Measurements from ENCODE around the gene IGSF21.
"Not testable (repeated sequence)": the region's sequence is repeated elsewhere in the genome, so short reads cannot be mapped to it uniquely, and the experiment has no call there.

Gene IGSF21

DNA sequence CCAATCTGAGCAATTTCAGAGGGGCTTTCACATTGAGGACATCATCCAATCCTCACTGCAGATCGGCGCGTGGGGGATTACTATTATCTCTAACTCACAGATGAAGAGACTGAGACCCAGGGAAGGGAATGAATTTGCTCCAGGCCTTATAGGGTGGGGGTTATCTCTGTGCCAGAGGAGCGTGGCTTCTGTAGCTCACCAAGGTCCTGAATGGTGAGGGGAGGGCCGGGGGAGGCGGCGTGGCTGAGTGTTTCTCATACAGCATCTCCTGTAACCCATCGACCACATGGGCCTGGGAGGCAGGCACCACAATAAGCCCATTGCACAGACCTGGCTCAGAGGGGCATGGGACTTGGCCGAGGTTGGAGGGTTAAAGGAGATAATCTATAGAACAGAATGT is 230.2 kb downstream of the IGSF21 start:
- no peak for DNase-seq

DNA sequence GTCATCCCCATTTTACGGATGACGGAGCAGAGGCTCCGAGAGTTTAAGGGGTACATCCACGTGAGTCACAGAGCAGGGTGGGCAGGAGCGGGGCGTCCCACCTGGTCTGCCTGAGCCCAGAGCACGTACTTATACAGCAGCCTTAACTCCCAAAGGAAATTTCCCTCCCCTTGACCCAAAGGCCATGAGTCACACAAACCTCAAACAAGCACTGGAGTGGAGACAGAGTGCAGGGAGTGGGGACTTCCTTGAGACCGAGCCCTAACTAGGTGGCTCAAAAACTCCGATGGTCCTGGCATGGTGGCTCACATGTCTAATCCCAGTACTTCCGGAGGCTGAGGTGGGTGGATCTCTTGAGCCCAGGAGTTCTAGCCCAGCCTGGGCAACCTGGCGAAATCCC is 231.6 kb downstream of the IGSF21 start:
- no peak for DNase-seq

DNA sequence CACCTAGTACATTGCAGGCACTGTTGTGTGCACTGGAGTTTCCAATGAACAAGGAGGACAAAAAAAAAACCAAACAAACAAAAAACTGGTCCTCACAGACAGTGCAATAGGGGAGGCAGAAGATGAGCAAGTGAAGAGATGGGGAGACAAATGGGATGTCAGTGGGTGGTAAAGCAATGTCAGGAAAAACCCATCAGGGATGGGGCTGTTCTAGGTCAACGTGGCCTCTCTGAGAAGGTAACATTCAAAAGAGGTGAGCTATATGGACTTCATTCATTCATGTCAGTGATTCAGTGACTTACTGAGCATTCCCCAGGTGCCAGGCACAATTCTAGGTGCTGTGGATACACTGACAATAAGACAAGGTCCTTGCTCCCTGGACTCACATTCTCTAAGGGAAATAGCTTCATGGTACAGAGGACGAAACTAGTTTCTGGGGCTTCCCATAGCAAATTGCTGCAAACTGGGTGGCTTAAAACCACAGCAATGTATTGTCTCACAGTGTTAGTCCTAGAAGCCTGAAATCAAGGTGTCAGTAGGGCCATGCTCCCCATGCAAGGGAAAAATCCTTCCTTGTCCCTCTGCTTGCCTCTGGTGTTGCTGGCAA is 232.7 kb downstream of the IGSF21 start:
- no peak for DNase-seq

DNA sequence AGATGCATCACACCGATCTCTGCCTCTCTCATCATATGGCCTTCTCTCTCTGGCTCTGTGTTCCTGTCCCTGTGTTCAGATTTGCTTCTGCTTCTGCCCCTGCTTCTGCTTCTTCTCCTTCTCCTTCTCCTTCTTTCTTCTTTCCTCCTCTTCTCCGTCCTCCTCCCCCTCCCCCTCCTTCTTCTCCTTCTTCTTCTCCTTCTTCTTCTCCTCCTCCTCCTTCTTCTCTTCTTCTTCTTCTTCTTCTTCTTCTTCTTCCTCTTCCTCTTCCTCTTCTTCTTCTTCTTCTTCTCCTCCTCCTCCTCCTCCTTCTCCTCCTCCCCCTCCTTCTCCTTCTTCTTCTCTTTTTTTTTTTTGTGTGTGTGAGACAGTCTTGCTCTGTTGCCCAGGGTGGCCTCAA is 233.2 kb downstream of the IGSF21 start:
- no peak for DNase-seq

DNA sequence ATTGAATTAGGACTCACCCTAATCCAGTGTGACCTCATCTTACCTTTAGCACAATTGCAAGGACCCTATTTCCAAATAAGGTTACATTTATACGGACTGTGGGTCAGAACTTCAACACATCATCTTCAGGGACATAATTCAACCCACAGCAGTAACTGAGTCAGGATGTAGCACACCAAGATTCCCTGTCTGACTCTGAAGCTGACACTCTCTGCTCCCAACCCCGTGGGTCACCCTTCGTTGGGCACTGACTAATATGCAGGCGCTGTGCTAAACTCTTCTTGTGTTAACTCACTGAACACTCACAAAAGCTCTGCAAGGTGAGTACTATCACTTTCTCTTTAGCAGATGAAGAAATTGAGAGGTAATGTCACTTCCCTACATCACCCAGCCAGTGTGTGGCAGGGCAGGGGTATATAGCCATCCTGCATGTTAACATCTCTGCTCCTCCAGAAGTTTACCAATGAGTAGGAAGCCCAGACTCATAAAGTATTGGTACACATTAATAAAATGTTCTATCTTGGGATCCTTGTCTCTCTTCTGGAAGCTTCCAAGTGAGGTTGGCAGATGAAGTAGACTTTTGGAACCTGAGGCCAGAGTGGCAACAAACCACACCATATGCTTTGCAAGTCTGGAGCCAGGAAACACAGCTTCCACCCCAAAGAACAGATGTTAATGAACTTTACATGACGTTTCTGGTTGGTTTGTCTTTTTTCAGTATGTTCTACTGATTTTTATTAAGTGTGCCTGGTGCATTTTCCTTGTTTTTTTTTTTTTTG is 233.9 kb downstream of the IGSF21 start:
- no peak for DNase-seq

DNA sequence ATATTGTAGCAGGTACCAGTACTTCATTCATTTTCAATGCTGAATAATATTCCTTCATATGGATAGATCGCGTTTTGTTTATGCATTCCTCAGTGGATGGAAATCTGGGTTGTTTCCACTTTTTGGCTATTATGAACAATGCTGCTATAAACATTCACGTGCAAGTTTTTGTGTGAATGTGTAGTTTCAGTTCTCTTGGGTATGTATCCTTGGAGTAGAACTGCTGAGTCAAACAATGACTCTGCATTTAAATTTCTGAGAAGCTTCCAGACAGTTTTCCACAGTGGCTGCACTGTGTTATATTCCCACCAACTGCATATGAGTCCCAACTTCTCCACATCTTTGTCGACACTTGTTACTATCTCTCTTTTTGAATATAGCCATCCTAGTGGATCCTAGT is 235.1 kb downstream of the IGSF21 start:
- DNase-seq, result no peak

DNA sequence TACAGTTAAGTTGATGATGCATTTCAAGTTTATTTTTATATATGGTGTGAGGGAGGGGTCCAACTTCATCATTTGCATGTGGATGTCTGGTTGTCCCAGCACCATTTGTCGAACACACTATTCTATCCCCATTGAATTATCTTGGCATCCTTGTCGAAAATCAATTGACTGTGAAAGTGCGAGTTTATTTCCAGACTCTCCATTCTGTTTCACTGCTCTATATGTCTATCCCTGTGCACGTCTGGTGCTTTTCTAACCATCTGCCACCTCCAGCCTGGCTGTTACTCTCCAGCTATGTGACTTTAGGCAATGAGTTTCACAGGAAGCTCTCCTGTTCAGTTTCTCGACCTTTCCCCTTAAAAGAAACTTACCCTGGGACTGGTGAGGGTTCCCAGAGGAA is 236.0 kb downstream of the IGSF21 start:
- no peak for DNase-seq

DNA sequence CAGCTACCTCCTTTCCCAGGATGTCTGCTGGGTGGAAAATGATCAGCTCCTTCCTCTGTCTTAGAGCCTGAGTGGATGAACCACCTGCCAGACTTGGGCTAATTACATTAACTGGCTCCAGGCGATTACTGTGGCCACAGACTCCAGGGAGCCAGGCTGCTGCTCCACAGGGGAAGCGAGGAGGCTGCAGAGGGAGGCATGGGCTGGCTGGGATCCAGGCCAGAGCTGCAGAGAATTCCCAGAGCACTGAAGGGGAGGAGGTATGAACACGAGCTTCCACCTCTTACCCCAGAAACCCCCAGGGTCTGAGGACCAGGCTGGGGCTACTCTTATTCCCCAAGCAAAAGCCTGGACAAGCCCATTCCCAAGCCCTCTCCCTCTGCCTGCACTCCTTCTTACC is 237.2 kb downstream of the IGSF21 start:
- no peak for DNase-seq

DNA sequence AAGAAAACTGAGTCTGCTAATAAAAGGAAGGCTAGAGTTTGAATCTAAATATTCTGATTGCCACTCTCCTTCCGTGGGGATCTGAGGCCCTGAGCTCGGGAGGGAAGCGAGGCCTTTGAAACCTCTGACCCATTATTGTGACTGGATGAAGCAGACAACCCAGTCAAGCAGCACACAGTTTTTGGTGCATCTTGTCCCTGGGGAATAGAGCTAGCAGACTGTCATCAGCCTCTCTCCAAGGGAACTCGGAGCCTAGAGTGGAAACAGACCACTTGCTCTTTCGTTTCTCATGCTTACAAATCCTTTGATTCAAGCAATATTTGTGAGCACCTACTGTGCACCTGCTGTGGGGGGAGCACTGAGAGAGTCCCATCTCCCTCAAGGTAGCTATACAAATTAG is 240.0 kb downstream of the IGSF21 start:
- DNase-seq, result no peak

DNA sequence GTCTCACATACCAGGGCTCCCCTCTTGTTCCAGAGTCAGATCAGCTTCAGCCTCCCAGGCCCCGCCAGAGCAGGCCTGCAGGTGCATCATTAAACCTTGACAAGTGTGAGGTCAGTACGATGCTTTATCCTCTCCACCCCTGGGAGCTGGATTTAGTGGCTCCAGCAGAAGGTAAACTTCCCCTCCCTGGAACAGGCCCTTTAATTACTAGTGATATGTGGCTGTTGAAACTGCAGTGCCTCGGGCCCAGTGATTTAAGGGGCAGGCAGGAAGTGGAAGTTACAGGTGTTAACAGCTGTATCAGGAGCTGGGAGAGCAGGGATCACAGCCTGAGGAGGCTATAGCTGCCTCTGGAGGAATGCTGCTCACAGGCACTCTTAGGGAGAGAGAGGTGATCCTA is 240.8 kb downstream of the IGSF21 start:
- DNase-seq, result no peak

DNA sequence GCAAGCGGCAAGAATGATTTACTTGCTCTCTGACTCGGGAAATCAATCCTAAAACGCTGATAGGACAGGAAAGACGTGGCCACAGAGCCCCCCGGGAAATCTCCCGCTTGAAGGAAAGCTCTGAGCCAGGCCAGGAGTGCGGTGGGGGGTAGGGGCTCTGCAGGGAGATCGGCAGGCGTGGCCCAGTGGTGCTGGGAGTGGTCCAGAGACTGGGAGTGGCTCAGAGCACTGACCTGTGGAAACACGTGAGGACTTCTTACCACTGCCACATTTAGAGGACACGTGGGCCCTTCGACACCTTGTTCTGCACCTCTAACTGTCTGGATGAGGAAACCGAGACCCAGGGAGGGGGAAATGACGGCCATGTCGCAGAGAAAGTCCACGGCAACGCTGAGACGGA is 243.1 kb downstream of the IGSF21 start:
- DNase-seq, result no peak

DNA sequence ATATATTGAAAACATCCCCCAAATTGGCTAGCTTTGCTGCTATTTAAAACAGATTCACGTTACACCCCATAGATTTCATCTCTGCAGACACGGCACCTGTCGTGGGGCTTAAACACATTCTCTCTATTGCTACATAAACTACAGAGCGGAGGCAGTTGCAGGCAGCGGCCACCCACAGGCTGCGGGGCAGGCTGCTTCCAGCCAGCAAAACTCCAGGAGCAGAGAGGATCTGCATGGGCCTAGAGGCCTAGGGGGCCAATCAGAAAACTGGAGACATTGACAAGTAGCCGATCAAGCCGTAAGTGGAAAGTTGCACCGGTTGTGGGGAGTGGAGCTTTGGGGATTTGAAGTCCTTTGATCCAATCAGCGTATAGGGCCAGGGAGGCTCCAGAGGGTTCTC is 244.1 kb downstream of the IGSF21 start:
- no peak for DNase-seq

DNA sequence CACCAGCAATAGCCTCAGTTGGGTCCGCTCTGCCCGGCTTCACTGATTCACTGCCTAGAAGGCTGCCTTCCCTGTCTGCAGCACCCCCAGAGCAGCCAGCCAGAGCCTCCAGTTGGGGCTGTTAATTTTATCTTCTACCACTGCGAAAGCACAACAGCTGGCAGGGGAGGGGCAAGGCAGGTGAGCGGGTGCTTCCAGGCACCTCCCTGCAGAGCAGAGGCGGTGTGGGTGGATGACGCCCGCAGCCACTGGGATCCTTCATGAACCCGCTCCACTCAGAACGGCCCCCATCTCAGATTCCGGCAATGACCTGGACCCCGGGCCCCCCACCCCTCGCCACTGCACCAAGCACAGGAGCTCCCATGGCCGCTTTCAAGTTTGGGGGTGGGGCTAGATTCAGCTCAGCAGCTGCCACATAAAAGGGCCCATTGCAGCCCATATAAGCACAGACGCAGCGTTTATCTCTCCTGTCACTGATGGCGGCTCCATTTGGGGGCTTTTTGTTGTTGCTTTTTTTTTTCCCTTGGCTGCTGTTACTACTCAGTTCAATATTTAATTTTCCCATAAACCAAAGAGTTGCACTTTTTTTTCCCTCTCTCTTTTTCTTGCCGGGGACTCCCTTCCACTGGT is 245.2 kb downstream of the IGSF21 start:
- no peak for DNase-seq

DNA sequence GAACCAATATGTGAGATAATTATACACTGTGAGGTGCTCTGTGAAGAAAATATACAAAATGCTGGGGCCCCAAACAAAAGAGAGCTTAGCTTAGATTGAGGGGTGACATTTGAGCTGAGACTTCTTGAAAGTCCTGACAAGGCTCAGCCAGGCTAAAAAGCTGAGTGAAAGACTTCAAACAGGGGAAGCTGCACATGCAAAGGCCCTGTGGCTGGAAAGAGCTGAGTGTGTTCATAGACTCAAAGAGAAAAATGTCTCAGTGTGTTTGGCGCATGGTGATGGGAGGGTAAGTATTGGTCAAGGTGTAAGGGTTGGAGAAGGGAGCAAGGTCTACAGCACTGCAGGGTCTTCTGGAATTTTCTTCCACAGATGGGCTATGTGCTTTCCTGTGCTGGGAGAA is 245.9 kb downstream of the IGSF21 start:
- no peak for DNase-seq

DNA sequence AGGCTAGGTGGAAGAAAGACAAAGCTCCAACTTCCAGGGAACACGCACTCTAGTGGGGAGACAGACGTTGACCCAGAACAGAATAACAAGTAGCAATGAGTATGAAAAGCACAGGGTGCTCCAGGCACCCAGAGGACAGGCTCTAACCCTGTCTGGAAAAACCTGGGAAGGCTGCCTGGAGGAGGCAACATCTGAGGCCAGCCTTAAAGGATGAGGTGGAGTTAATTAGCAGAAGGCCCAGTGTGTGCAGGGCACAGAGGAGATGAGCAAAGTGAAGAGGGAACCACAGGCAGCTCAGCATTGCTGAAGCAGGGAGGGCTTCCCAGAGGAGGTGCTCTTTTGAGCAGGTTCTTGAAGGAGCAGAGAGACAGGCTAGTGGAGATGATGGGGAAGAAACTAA is 246.4 kb downstream of the IGSF21 start:
- DNase-seq, result no peak

DNA sequence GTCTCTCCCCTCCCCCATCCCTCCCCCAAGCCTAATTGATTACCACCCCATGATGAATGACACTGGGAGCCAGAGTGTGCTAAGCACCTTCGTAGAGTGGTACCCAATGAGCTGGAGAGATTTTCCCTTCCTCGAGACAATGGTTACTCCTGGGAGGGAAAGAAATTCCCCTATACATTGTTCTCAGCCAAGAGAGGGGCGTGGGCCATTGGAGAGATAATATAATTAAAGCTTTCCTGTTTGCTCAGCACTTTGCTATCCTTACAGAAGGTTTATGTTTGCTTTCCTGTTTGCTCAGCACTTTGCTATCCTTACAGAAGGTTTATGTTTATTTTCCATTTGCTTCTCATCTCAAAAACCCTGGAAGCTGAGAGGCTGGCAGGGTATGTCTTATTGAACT is 247.0 kb downstream of the IGSF21 start:
- no peak for DNase-seq

DNA sequence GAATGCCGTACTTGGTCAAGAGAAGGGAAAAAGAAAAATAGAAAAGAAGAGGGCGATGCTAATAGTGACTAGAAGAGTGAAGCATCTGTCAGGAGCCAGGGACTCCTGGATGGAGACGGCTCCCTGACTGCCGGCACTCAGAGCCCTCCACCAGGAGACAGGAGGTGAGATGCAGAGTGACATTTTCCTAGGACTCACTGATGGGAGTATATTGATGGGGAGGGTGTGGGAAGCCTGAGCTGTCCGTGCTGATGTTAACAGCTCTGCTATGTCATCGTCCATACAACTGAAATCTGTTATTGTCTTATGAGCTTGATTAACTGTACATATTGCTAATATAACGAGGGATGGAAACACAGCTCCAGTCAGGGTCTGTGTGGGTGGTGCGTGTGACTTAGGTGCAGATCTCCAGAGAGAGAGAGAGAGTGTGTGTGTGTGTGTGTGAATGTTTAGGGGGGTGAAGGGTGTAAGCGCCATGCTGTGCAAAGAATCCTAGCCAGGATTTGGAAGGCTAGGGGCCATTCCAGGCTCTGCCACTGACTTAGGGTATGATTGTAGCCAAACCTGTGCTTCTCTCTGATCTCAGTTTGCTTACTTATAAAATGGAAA is 250.1 kb downstream of the IGSF21 start:
- DNase-seq, result no peak

DNA sequence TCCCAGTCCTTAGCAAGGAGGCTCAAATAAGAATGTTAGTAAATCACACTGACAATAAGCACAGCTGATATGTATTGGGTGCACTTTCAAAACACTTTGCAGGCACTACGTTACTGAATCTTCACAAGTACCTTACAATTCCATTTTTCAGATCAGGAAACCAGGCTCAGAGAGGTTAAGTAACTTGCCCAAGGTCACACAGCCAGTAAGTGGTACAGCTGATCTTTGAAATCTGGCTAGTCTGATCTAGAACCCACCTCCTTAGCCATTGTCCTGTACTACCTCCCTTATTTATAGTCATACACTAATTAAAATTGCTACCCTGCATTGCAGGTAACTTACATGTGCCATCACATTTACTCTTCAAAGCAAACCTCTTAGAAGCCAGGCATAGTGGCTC is 251.0 kb downstream of the IGSF21 start:
- DNase-seq, result no peak

DNA sequence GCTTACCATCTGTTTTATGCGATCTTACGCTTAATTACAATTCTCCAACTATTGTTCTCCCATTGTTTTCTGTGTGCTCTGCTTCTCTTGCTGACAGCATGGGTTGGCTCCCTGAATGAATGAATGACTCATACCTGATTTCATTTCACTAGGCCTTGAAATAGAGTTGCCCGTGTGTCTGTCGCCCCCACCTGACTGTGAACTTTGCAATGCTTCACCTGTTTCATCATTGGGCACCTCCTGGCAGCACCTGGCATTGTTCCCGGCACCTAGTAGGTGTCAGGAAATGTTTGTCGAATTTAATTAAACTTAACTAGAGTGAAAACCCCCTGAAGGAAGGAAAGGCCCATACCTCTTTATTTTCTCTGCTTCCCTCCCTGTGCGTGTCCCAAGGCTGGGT is 252.7 kb downstream of the IGSF21 start:
- no peak for DNase-seq

DNA sequence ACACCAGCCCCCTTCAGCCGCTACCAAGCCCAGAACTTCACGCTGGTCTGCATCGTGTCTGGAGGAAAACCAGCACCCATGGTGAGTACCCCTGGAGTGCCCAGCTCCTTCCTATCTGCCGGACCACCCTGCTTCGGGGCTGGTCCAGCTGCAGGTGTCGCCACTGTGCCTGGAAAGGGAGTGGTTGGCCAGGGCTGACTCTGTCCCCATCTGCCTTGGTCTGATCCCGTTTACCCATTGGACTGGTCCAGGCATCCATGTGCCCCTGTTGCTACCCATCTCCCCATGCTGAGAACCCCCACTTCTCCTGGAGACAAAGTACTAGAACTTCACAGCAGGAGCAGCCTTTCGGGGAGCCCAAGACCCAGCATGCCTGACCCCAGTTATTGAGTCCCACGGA is 254.6 kb downstream of the IGSF21 start:
- DNase-seq, result no peak

DNA sequence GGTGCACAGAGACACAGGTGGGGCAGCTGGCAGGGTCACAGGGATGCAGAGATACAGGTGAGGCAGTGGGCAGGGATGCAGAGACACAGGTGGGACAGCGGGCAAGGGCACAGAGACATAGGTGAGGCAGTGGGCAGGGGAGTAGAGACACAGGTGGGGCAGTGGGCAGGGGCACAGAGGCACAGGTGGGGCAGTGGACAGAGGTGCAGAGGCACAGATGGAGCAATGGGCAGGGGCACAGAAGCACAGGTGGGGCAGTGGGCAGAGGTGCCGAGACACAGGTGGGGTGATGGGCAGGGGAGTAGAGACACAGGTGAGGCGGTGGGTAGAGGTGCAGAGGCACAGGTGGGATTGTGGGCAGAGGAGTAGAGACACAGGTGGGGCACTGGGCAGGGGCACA is 255.8 kb downstream of the IGSF21 start:
- DNase-seq, result no peak

DNA sequence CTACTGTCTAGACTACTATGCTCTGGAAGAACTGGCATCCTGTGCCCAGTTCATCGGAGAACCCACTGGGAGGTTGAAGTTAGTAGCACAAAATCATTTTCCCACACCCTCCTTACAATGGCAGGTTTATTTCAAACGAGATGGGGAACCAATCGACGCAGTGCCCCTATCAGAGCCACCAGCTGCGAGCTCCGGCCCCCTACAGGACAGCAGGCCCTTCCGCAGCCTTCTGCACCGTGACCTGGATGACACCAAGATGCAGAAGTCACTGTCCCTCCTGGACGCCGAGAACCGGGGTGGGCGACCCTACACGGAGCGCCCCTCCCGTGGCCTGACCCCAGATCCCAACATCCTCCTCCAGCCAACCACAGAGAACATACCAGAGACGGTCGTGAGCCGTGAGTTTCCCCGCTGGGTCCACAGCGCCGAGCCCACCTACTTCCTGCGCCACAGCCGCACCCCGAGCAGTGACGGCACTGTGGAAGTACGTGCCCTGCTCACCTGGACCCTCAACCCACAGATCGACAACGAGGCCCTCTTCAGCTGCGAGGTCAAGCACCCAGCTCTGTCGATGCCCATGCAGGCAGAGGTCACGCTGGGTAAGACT is 257.6 kb downstream of the IGSF21 start:
- no peak for DNase-seq

DNA sequence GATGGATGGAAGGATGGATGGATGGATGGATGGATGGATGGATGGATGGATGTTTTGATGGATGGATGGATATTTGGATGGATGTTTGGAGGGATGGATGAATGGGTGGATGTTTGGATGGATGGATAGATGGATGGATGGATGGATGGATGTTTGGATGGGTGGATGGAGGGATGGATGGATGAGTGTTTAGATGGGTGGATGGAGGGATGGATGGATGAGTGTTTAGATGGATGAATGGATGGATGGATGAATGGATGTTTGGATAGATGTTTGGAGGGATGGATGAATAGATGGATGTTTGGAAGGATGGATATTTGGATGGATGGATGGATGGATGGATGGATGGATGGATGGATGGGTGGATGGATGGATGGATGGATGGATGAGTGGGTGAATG is 264.9 kb downstream of the IGSF21 start:
- DNase-seq, result not testable (repeated sequence)

DNA sequence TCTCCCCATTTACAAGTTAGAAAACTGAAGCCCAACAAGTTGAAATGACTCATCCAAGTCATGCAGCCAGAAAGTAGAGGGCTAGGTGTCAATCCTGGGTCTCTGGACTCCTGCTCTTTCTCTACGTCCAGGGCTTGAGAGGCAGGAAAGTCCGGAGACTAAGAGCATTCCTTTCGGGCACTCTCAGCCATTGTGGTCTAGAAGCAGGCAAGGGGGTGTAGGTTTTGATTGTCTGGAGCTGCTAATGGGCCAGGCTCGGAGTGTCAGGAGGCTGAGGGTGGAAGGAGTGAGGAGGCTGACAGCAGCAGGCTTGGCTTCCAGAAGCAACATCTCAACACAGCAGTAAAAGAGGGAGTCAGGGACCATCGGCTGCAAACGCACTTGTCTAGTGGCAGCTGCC is 265.6 kb downstream of the IGSF21 start:
- no peak for DNase-seq
